Activated CD8-positive, alpha-beta memory T cell treated with anti-CD3 and anti-CD28 coated beads for 1 hour (primary cell): ENCODE results near the gene L1CAM.

ENCODE experiments used
- DNase-seq, 2 donors: peaks; one replicate each; pipeline ENCODE4 v3.0.0-alpha.2; 2020; ENCODE audit warnings: low read depth in 1 of 2; ENCODE audit errors: extremely low read depth in 1 of 2

Gene L1CAM

GRCh38 chrX:153885968-153886903, at the start of gene L1CAM:
Gene L1CAM (minus strand): TSS chrX:153886173. CDS start chrX:153875836, 10,337 bp downstream.
- peak in 1 of 2 donors; percentile 10 for DNase-seq

- no peak for DNase-seq
These were observed 49.4 kb upstream of the L1CAM start for GRCh38 chrX:153935326-153935851.

DNA sequence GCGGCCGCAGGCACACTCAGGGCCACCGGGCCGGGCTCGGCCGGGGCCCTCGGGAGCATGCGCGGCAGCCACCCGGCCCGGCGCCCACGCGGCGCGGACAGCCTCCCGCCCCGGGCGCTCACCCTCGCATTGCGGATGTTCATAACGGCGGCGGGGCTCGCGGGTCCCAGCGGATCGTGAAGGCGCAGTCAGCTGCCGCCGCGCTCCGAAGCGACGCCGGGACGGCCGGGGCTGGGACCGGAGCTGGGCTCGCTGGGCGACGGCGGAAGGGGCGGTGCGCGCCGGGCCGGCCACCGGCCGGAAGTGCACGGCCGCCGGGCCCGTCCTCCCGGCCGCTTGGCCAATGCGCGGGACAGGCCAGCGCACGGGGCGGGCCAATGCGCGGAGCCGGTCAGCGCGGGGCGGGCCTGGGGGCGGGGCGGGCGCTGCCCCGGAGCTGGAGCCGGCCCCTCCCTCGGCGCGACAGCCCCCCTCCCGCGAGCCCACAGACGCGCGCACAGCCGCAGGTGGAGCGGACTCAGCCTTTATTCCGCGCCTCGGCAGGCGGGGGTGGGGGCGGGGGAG, 48.9 kb upstream of the L1CAM start, which contains the start of gene NAA10:
TSS of gene NAA10 (minus strand) at position 276 of the 564 bp plus-strand sequence. CDS start at position 143, 133 bp downstream.
- DNase-seq, result no peak

- no peak for DNase-seq
These were observed 48.3 kb upstream of the L1CAM start for GRCh38 chrX:153934148-153934761.

DNA sequence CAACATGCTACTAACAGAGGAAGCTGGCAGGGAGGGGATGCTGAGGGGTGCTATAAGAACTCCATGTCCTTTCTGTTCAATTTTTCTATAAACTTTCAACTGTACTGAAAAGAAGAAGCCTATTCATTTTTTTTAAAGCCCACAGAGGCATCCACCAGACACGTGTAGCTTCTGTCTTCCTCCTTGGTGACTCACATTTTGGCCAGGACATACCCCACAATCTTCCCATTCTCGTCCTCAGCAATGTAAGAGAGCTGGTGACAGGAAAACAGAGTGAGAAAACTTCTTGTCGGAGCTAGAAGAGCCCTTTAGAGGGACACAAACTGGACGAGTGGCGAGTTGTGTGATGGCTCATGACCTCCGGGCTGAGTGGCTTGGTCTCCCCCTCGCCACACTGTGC, 47.8 kb upstream of the L1CAM start:
- no peak for DNase-seq

DNA sequence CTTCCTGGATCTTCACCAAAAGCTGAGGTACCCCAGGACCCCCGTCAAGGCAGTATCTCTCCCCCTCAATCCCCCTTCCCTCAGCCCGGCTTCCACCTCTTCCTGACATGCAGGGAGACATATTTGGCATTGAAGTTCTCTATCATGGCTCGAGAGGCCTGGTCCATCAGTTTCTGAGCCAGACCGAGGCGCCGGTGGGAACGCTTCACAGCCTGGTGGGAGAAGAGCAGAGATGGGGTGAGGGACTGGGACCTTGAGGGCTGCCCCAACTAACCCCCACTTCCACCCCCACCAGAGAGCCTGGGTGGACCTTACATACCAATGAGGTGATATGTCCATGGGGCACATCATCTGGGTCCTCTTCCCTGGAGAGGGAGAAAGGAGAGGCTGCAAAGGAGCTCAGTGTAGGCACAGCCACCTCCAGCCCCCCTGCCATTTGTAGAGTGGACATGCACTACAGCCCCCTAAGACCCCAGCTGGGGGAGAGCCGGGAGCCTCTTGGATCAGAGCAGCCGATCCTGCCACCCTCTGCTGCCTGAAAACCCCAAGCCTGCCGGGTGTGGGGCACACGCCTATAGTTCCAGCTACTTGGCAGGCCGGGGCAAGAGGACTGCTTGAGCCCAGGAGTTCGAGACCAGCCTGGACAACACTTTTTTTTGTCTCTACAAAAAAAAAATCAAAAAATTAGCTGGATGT, 46.4 kb upstream of the L1CAM start:
- DNase-seq, result no peak

DNA sequence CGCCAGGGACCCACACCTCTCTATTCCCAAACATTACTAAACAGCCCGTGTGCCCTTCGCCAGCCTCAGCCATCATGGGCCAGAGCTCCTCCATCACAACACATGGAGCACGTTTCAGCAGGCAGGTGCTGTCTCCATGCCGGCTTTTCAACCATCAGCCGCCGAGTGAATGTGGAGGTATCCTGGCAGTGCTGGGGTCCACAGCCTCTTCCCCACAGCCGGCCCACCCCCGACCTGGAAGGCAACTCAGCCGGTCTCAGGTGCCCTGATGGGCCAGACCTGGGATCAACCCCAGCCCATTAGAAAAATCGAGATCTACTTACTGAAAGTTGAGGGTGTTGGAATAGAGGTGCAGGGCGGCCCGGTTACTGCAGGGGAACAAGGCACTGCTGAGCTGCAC, 45.8 kb upstream of the L1CAM start:
- DNase-seq, result no peak

GRCh38 chrX:153931151-153931550, 45.2 kb upstream of the L1CAM start:
- DNase-seq, result no peak

GRCh38 chrX:153930011-153930910, 44.3 kb upstream of the L1CAM start:
- no peak for DNase-seq

- DNase-seq, result no peak
These were observed 43.6 kb upstream of the L1CAM start for GRCh38 chrX:153929576-153929975.

GRCh38 chrX:153928846-153929245, 42.9 kb upstream of the L1CAM start:
- DNase-seq, result no peak

DNA sequence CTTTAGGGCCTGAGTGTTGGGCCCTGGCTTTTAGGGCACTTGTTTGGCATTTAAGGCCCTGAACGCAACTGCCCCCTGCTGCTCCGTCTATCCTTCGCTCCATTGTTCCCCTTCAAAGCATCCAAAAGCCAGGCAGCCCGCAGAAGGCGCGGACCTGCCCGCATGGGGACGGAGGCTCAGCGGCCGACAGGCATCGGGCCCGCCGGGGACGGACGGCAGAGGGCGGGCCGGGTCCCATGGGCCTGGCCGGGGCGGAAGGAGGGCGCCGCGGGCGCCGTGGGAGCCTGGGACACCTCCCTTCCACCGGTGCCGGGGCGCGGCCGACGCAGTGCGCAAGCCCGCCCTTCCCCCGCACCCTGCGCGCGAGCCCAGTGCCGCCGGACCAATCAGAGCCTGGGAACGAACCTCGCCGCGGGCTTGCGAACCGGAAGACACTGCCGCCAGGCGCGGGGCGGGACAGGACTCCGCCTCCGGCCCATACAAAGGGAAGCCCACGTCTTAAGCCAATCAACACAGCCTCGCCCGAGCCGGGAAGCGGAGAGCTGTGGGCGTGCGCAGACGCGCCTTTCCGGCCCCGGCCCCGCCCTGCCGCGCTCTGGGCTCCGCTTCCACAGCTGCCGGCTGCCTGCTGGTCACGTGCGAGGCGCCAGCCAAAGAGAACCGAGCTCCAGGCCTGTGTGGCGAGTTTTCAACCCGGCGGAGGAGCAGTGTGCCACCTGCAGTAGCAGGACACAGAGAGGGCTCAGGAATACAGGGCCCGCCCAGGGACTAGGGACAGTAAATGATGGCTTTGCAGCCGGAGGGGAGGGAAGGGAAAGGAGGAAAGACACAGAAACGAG, 42.2 kb upstream of the L1CAM start:
- DNase-seq, result peak; percentile 83 to 88

- DNase-seq, result no peak
These were observed 41.6 kb upstream of the L1CAM start for GRCh38 chrX:153927672-153927921.

DNA sequence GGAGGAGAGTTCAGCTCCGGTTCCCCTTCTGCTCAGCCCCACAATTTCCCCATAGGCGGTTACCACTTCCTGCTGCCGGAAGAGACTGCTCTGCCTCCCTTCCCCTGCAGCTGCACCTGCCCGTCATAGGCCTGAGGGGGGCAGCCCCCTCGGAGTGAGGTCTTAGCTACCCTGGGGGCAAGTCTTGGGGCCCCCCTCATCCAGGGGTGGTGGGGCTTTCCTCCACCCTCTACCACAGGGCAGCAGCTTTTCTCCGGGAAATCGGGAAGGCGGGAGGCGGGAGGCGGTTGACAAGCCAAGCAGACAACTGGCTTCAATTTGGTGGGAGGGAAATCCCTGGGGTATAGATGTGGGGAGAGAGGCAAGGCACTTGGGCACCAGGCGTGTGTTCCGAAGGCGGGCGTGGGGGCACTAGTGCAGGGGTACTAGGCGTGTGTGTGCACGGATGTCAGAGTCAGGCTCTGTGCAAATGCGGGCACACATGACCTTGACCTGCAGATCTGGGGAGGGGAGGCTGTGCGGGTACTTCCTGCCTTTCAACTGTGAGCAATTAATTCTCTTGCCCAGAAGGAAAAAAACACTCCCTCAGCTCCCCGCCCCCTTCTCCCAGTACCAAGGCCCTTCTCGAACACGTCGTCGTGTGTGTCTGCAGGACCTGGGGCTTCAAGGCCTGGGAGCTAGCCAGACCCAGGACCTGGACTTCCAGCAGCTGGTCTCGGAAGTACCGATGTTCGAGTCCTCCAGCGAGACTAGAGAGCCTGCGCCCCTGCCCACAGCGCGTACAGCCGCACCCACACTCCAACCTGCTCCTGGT, 41.1 kb upstream of the L1CAM start:
- peak; percentile 48 to 51 for DNase-seq

DNA sequence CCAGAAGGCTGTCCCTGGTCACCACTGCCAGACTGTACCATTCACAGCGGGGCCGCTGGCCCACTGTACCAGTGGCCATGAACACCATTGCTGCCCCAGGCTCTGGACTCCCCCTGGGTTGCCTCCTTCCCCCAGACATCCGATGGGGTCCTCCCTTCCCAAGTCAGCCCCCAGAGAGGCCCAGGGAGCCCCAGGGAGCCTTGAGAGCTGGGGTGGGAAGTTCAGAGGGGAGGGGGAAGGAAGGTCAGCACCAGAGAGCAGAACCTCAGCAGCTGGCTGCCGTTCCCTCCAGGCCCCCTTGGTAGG, 40.5 kb upstream of the L1CAM start:
- DNase-seq, result no peak

- no peak for DNase-seq
These were observed 40.0 kb upstream of the L1CAM start, which contains the start of gene ARHGAP4 for GRCh38 chrX:153925739-153926551. Gene ARHGAP4 (minus strand): TSS chrX:153926264. CDS start chrX:153926202, 62 bp downstream.

GRCh38 chrX:153925387-153925738, 39.4 kb upstream of the L1CAM start:
- DNase-seq, result no peak
